HepG2 (cell line): ENCODE data around the gene CPHXL. TPM values are rescaled to one million over a fixed set of nuclear protein-coding genes. Genes with fewer than 3 reads are reported as not detected.
A peak's percentile ranks its signal among the peaks of the same experiment; 100 is the strongest.

Experiments
- ATAC-seq: fragments of 200-7000 bp; cut with Tn5 transposase; 3 replicates; pipeline ENCODE4 v1.9.1; 2020; ENCODE audit warnings: mild to moderate bottlenecking, moderate library complexity
- BruUV-seq: library from RNA; stranded (reverse); fragments of 400-500 nt; replicated peaks from 2 replicates; lab custom pipeline; 2021; lab: Mats Ljungman, UMichigan
- CTCF ChIA-PET: fragments of 300-600 bp; formaldehyde crosslinking; extraction: SDS; loops from one replicate; lab custom pipeline; 2021; ENCODE audit warnings: low total read pairs, inconsistent platforms, low intra/inter-chr PET ratio; lab: Yijun Ruan, JAX
- POLR2A ChIA-PET: fragments of 350-600 bp; sonication (Branson Sonifier 250); formaldehyde crosslinking; loops from one replicate; lab custom pipeline; 2020; ENCODE audit warnings: antibody characterized with exemption, inconsistent platforms; lab: Yijun Ruan, JAX
- DNase-seq: peaks from one replicate; pipeline ENCODE4 v3.0.0-alpha.2; 2015; ENCODE audit warnings: low spot score
- FAIRE-seq: peaks from 3 replicates; lab custom pipeline; 2011; peaks lifted over from hg19 to GRCh38; lab: Jason Lieb, UNC
- H2AFZ ChIP-seq: one replicate; pipeline ENCODE4 v1.6.1; 2011; ENCODE audit warnings: low read length, inconsistent platforms
- H3K27ac ChIP-seq: fragments of 300-600 bp; 3 replicates; pipeline ENCODE4 v1.8.0; 2011; ENCODE audit warnings: mixed run types, mild to moderate bottlenecking, mixed read lengths, low read length, inconsistent platforms; ENCODE audit not compliant: insufficient read depth; ENCODE audit errors: extremely low read length
- H3K27me3 ChIP-seq, 2 experiments: fragments of 200-600 bp in 1 of 2; 2 replicates in 1 of 2; 3 replicates in 1 of 2; pipeline versions ENCODE4 v1.6.0 to v1.8.0; 2011; ENCODE audit warnings: low read length in 2 of 2, mild to moderate bottlenecking in 2 of 2, moderate library complexity in 2 of 2, inconsistent platforms in 1 of 2; ENCODE audit not compliant: insufficient read depth in 2 of 2, control insufficient read depth in 1 of 2
- H3K36me3 ChIP-seq, 2 experiments: fragments of 200-600 bp in 1 of 2; replicated peaks in 1 of 2; 2 replicates in 1 of 2; 3 replicates in 1 of 2; pipeline versions ENCODE4 v1.5.1 to v1.8.0; 2011; ENCODE audit warnings: low read length in 2 of 2, inconsistent platforms in 1 of 2; ENCODE audit not compliant: insufficient read depth in 2 of 2, control insufficient read depth in 1 of 2
- H3K4me1 ChIP-seq: 2 replicates; pipeline ENCODE4 v1.5.1; 2012; ENCODE audit warnings: low read length, inconsistent platforms; ENCODE audit not compliant: insufficient read depth
- H3K4me2 ChIP-seq: 2 replicates; pipeline ENCODE4 v1.6.0; 2011; ENCODE audit warnings: low read depth, low read length, inconsistent platforms
- H3K4me3 ChIP-seq, 3 experiments: fragments of 200-600 bp in 1 of 3; sonication (generic), shearing (Covaris generic) in 1 of 3; replicated peaks in 1 of 3; 2 replicates each; pipeline ENCODE4 v1.5.1; 2011 to 2016; ENCODE audit warnings: low read length in 3 of 3, inconsistent platforms in 2 of 3, low read depth in 2 of 3, mild to moderate bottlenecking in 2 of 3, control low read depth in 1 of 3, mixed read lengths in 1 of 3; ENCODE audit not compliant: insufficient read depth in 1 of 3
- H3K79me2 ChIP-seq: one replicate; pipeline ENCODE4 v1.6.1; 2011; ENCODE audit warnings: low read length, inconsistent platforms; ENCODE audit not compliant: insufficient read depth
- H3K9ac ChIP-seq: 2 replicates; pipeline ENCODE4 v1.6.0; 2011; ENCODE audit warnings: mild to moderate bottlenecking, low read depth, low read length, inconsistent platforms; ENCODE audit not compliant: insufficient read depth
- H3K9me3 ChIP-seq: 2 replicates; pipeline ENCODE4 v1.5.1; 2012; ENCODE audit warnings: mild to moderate bottlenecking, low read length
- H4K20me1 ChIP-seq: 2 replicates; pipeline ENCODE4 v1.6.0; 2011; ENCODE audit warnings: inconsistent platforms, mild to moderate bottlenecking, low read length, moderate library complexity; ENCODE audit not compliant: insufficient read depth
- CAMTA2 ChIP-seq: sonication (generic); formaldehyde crosslinking; IDR thresholded peaks from 2 replicates; pipeline ENCODE4 v1.4.0; 2020; ENCODE audit warnings: mild to moderate bottlenecking, missing genetic modification reagents, borderline replicate concordance
- GATAD2A ChIP-seq: IDR thresholded peaks from 2 replicates; pipeline ENCODE4 v1.6.1; 2016
- HMG20A ChIP-seq: IDR thresholded peaks from 2 replicates; pipeline ENCODE4 v1.6.1; 2016; ENCODE audit warnings: borderline replicate concordance
- HMG20B ChIP-seq: conservative IDR thresholded peaks from 2 replicates; pipeline ENCODE4 v1.6.1; 2016; ENCODE audit warnings: missing genetic modification reagents, missing compliant biosample characterization
- HNRNPK ChIP-seq: fragments of 200-400 bp; formaldehyde crosslinking; IDR thresholded peaks from 2 replicates; pipeline ENCODE4 v1.6.1; 2018; ENCODE audit warnings: low read length, low read depth, moderate library complexity, mild to moderate bottlenecking; ENCODE audit not compliant: poor library complexity, severe bottlenecking
- HNRNPLL ChIP-seq: fragments of 200-400 bp; formaldehyde crosslinking; IDR thresholded peaks from 2 replicates; pipeline ENCODE4 v1.6.1; 2017; ENCODE audit warnings: mild to moderate bottlenecking, low read depth, low read length; ENCODE audit not compliant: poor library complexity, severe bottlenecking
- MIXL1 ChIP-seq: IDR thresholded peaks from 2 replicates; pipeline ENCODE4 v1.6.1; 2016
- MTF1 ChIP-seq: sonication (generic); formaldehyde crosslinking; IDR thresholded peaks from 2 replicates; pipeline ENCODE4 v1.5.0; 2020; ENCODE audit warnings: missing genetic modification reagents
- NR2F1 ChIP-seq, 2 experiments: fragments of 450-650 bp in 1 of 2; formaldehyde crosslinking in 1 of 2; IDR thresholded peaks; 2 replicates each; pipeline versions ENCODE4 v1.5.0 to v1.6.1; 2016 to 2020; ENCODE audit warnings: mild to moderate bottlenecking in 1 of 2, missing compliant biosample characterization in 1 of 2, missing genetic modification reagents in 1 of 2, moderate library complexity in 1 of 2
- TEAD3 ChIP-seq: optimal IDR thresholded peaks from 2 replicates; pipeline ENCODE3; 2016; ENCODE audit warnings: borderline replicate concordance
- THAP11 ChIP-seq: IDR thresholded peaks from 2 replicates; pipeline ENCODE4 v1.6.1; 2016; ENCODE audit warnings: missing biosample characterization, missing genetic modification reagents
- ZBTB38 ChIP-seq: sonication (generic); formaldehyde crosslinking; IDR thresholded peaks from 2 replicates; pipeline ENCODE4 v1.5.1; 2020; ENCODE audit warnings: mild to moderate bottlenecking, missing genetic modification reagents
- ZNF205 ChIP-seq: IDR thresholded peaks from 2 replicates; pipeline ENCODE4 v1.6.1; 2018; ENCODE audit warnings: missing biosample characterization, missing genetic modification reagents
- ZNF251 ChIP-seq: sonication (generic); formaldehyde crosslinking; IDR thresholded peaks from 2 replicates; pipeline ENCODE4 v1.9.0; 2021; ENCODE audit warnings: mild to moderate bottlenecking, missing genetic modification reagents
- ZNF572 ChIP-seq: sonication (generic); formaldehyde crosslinking; IDR thresholded peaks from 2 replicates; pipeline ENCODE4 v1.5.1; 2020; ENCODE audit warnings: mild to moderate bottlenecking, missing genetic modification reagents
- ZNF605 ChIP-seq: sonication (generic); formaldehyde crosslinking; IDR thresholded peaks from 2 replicates; pipeline ENCODE4 v1.8.0; 2022; ENCODE audit warnings: mild to moderate bottlenecking, missing genetic modification reagents
- WGBS: methylation state at CpG from one replicate; pipeline ENCODE4 v1.1.6; 2017; ENCODE audit warnings: low lambda C conversion rate; 5-methylcytosine and 5-hydroxymethylcytosine counted together
- in situ Hi-C: cut with HindIII; loops from 2 replicates; pipeline ENCODE4 v1.10.0; 2017; ENCODE audit warnings: low pct_unique_long_range_greater_than_20kb; ENCODE audit not compliant: extremely low pct_ligation_motif_present
- intact Hi-C: fragments of 100-400 bp; cut with micrococcal nuclease; formaldehyde crosslinking; loops from one replicate; pipeline ENCODE4 v1.10.0; 2022; ENCODE audit not compliant: unreplicated experiment
- polyA plus RNA-seq, 8 experiments: library from polyadenylated mRNA; depleted of rRNA in 3 of 8; stranded (reverse) in 7 of 8; unstranded in 1 of 8; fragments of >200 nt; fragmentation: Illumina TruSeq in 4 of 8; extraction: Trizol in 4 of 8; gene quantifications; 2 replicates each; pipeline versions ENCODE4 v1.2.1 to v1.2.3, GENCODE V29; 2011 to 2016; ENCODE audit warnings: low read depth in 4 of 8, missing spikeins in 1 of 8, mixed read lengths in 1 of 8; ENCODE audit not compliant: insufficient read depth in 1 of 8
- total RNA-seq, 5 experiments: library from RNA; depleted of rRNA; stranded (reverse); fragments of >200 nt; fragmentation: Illumina TruSeq; extraction: Trizol; gene quantifications; 2 replicates each; pipeline ENCODE4 v1.2.3, GENCODE V29; 2016; ENCODE audit warnings: low read depth in 1 of 5
- TF ChIP-seq, protein P1 (sequence below): sonication (generic); formaldehyde crosslinking; IDR thresholded peaks from 2 replicates; pipeline ENCODE4 v1.4.0; 2020; ENCODE audit warnings: mild to moderate bottlenecking, missing genetic modification reagents
- TF ChIP-seq, protein P2 (sequence below): sonication (generic); formaldehyde crosslinking; IDR thresholded peaks from 2 replicates; pipeline ENCODE4 v1.4.0; 2020; ENCODE audit warnings: missing genetic modification reagents, borderline replicate concordance
- TF ChIP-seq, protein P3 (sequence below): sonication (generic); formaldehyde crosslinking; IDR thresholded peaks from 2 replicates; pipeline ENCODE4 v1.8.0; 2022; ENCODE audit warnings: mild to moderate bottlenecking, missing genetic modification reagents
- TF ChIP-seq, protein P4 (sequence below): sonication (generic); formaldehyde crosslinking; IDR thresholded peaks from 2 replicates; pipeline ENCODE4 v1.5.0; 2020; ENCODE audit warnings: mild to moderate bottlenecking, missing genetic modification reagents

Gene CPHXL
- total and polyA plus RNA-seq, 2 of the 13 experiments (the other 11 are each of a cell fraction or from before 2014, with no cell fraction given), result not detected

DNA sequence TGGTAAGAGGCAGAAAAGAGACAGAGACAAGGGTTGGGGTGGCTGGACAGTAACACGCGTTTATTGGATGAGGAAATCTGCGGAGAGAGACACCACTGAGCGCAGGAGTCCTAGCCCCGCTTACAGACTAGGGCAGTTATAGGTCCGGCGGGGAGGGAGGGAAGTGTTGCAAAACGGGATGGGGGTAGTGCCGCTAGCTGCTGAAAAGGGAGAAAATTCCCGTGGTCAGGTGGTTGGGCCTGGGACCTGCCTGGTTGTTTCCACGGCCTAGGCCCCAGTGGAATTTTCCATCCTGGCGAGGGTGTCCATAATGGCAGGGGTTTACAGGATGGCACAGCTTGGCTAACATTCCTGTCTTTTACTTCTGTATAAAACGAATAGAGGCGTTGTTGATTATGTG is 44.0 kb downstream of the CPHXL start:
- Histone ChIP-seq H3K9me3 (peaks cover 5% of the 10 kb centered on the region; the same call in 1 of the 2 replicates), H3K27ac (no peak overlapping the region), H2AFZ (peak overlapping the region; percentile 59), H3K79me2 (no peaks in the 10 kb centered on the region), H3K4me2 (peak overlapping the region; percentile 58), H3K27me3 (no peaks in the 10 kb centered on the region; a peak in 1 of 5 replicates), H3K4me3 (peak overlapping the region; percentile 11 to 43 (median 36); a peak in 3 of 6 replicates), H3K36me3 (no peaks in the 10 kb centered on the region), H4K20me1 (no peaks in the 10 kb centered on the region), H3K9ac (no peak overlapping the region), H3K4me1 (peaks cover 10% of the 10 kb centered on the region)
- ChIA-PET POLR2A (no interaction called here), CTCF (no interaction called here)
- in situ Hi-C loops, result no loop called here
- no TSS peak for BruUV-seq
- peak; percentile 93 for ATAC-seq
- intact Hi-C loops, result no loop called here
- peak; percentile 69 for DNase-seq
- 18% methylated on average over 14 of the region's 14 CpGs for WGBS
- FAIRE-seq, result no peak
- TF ChIP-seq ZNF572 (CRISPR knock-in tag), result no peak
- TF ChIP-seq HMG20A (CRISPR knock-in tag), result no peak
- 0 out of 2 replicates have a peak, but pooled peaks have one; percentile 21 for TF ChIP-seq GATAD2A (CRISPR knock-in tag)
- TF ChIP-seq HNRNPK, result no peak
- no peak for TF ChIP-seq CAMTA2 (CRISPR knock-in tag)
- TF ChIP-seq, protein P1, sequence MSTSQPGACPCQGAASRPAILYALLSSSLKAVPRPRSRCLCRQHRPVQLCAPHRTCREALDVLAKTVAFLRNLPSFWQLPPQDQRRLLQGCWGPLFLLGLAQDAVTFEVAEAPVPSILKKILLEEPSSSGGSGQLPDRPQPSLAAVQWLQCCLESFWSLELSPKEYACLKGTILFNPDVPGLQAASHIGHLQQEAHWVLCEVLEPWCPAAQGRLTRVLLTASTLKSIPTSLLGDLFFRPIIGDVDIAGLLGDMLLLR (CRISPR knock-in tag), result no peak
- no peak for TF ChIP-seq TEAD3 (CRISPR knock-in tag)
- TF ChIP-seq, protein P2, sequence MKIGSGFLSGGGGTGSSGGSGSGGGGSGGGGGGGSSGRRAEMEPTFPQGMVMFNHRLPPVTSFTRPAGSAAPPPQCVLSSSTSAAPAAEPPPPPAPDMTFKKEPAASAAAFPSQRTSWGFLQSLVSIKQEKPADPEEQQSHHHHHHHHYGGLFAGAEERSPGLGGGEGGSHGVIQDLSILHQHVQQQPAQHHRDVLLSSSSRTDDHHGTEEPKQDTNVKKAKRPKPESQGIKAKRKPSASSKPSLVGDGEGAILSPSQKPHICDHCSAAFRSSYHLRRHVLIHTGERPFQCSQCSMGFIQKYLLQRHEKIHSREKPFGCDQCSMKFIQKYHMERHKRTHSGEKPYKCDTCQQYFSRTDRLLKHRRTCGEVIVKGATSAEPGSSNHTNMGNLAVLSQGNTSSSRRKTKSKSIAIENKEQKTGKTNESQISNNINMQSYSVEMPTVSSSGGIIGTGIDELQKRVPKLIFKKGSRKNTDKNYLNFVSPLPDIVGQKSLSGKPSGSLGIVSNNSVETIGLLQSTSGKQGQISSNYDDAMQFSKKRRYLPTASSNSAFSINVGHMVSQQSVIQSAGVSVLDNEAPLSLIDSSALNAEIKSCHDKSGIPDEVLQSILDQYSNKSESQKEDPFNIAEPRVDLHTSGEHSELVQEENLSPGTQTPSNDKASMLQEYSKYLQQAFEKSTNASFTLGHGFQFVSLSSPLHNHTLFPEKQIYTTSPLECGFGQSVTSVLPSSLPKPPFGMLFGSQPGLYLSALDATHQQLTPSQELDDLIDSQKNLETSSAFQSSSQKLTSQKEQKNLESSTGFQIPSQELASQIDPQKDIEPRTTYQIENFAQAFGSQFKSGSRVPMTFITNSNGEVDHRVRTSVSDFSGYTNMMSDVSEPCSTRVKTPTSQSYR (CRISPR knock-in tag), result peak; percentile 84
- TF ChIP-seq HNRNPLL, result no peak
- TF ChIP-seq, protein P3, sequence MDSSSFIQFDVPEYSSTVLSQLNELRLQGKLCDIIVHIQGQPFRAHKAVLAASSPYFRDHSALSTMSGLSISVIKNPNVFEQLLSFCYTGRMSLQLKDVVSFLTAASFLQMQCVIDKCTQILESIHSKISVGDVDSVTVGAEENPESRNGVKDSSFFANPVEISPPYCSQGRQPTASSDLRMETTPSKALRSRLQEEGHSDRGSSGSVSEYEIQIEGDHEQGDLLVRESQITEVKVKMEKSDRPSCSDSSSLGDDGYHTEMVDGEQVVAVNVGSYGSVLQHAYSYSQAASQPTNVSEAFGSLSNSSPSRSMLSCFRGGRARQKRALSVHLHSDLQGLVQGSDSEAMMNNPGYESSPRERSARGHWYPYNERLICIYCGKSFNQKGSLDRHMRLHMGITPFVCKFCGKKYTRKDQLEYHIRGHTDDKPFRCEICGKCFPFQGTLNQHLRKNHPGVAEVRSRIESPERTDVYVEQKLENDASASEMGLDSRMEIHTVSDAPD, result no peak
- TF ChIP-seq NR2F1 (CRISPR knock-in tag; IDR thresholded peaks at IDR 0.05), result no peak
- TF ChIP-seq MIXL1 (CRISPR knock-in tag), result no peak
- no peak for TF ChIP-seq ZNF251
- TF ChIP-seq ZBTB38 (CRISPR knock-in tag), result no peak
- TF ChIP-seq THAP11 (CRISPR knock-in tag), result 0 out of 2 replicates have a peak, but pooled peaks have one; percentile 15
- no peak for TF ChIP-seq ZNF605 (CRISPR knock-in tag)
- TF ChIP-seq HMG20B, result no peak
- TF ChIP-seq MTF1, result no peak
- TF ChIP-seq ZNF205 (CRISPR knock-in tag), result no peak
- TF ChIP-seq, protein P4, sequence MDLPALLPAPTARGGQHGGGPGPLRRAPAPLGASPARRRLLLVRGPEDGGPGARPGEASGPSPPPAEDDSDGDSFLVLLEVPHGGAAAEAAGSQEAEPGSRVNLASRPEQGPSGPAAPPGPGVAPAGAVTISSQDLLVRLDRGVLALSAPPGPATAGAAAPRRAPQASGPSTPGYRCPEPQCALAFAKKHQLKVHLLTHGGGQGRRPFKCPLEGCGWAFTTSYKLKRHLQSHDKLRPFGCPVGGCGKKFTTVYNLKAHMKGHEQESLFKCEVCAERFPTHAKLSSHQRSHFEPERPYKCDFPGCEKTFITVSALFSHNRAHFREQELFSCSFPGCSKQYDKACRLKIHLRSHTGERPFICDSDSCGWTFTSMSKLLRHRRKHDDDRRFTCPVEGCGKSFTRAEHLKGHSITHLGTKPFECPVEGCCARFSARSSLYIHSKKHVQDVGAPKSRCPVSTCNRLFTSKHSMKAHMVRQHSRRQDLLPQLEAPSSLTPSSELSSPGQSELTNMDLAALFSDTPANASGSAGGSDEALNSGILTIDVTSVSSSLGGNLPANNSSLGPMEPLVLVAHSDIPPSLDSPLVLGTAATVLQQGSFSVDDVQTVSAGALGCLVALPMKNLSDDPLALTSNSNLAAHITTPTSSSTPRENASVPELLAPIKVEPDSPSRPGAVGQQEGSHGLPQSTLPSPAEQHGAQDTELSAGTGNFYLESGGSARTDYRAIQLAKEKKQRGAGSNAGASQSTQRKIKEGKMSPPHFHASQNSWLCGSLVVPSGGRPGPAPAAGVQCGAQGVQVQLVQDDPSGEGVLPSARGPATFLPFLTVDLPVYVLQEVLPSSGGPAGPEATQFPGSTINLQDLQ (CRISPR knock-in tag), result no peak
